ENCODE results near the gene WNT5B. TPM values are rescaled to one million over a fixed set of nuclear protein-coding genes. Genes with fewer than 3 reads are reported as not detected.

WNT5B gene
- total and polyA plus RNA-seq, 2 donors (not counting 3 experiments of a cell fraction or from before 2014, with no cell fraction given), result not detected

DNA sequence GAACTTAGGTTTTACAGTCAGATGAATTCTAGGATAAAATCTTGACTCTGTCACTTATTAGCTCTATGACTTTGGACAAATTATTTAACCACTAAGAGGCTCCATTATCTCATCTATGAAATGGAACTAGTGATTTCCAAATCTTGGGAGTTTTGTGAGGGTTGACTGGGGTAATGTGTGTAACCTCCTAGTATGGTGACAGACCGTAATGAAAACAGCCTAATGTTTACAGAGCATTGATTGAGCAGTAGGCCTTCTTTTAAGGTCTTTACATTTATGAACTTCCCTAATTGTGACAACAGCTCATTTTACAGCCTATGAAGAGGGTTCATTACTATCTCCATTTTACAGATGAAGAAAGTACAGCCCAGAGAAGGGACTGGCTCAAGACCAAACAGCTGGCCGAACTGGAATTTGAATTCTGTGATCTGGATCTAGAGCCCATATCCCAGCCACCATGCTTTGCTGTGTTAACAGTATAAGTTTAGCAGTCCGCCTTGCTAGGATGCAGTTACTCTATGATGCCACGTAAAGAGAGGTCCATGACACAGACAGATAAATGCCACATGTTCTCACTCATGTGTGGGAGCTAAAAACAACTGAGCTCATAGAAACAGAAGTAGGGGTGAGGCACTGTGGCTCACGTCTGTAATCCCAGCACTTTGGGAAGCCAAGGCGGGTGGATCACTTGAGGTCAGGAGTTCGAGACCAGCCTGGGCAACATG is 25.6 kb upstream of the WNT5B start:
- H3K79me2 ChIP-seq (ENCODE audit: control insufficient read depth, insufficient read depth, low read length), result no peaks in the 10 kb centered on the region
- DNase-seq (ENCODE audit: low read depth, low spot score) (no peak), FAIRE-seq (no peak)
- no peak overlapping the region for H3K9ac ChIP-seq (replicated peaks; ENCODE audit: extremely low read depth, insufficient read depth, low read length)
- no peaks in the 10 kb centered on the region for H3K36me3 ChIP-seq (ENCODE audit: control insufficient read depth in 2 of 2, extremely low read depth in 1 of 2, insufficient read depth in 2 of 2, low read length in 2 of 2)
- CTCF ChIA-PET, result interaction anchor here (2.0 to 2.2 kb wide), 2 partner anchors 21 to 485 kb away, joined by 6 to 13 read pairs; no protein-coding TSS in a partner anchor
- H3K9me3 ChIP-seq (replicated peaks; ENCODE audit: control insufficient read depth, insufficient read depth, low read length), result no peaks in the 10 kb centered on the region
- POLR2A ChIA-PET, result no interaction called here
- no peak overlapping the region for H3K4me2 ChIP-seq (ENCODE audit: insufficient read depth, low read length)
- H3K27me3 ChIP-seq (ENCODE audit: control insufficient read depth in 2 of 2, insufficient read depth in 2 of 2, low read length in 2 of 2), result no peaks in the 10 kb centered on the region
- intact Hi-C loops (cut with micrococcal nuclease), result no loop called here
- no TSS peak for BruUV-seq (replicated peaks)
- no peaks in the 10 kb centered on the region for H3K9me1 ChIP-seq (replicated peaks; ENCODE audit: control insufficient read depth, extremely low read depth, insufficient read depth, low read length)
- dilution Hi-C loops (cut with MboI; ENCODE audit: extremely low pct_ligation_motif_present, low sequenced_read_pairs), result no loop called here
- no peak overlapping the region for H3K4me3 ChIP-seq (replicated peaks in 1 of 3; ENCODE audit: insufficient read depth in 1 of 3, low read depth in 1 of 3, low read length in 3 of 3)
- no peak for TF ChIP-seq MYC (IDR thresholded peaks at IDR 0.05; ENCODE audit: low read depth, low read length)
- no peak for TF ChIP-seq EZH2 (IDR thresholded peaks at IDR 0.05; ENCODE audit: borderline replicate concordance, low read depth, low read length, severe bottlenecking)
- no peak for TF ChIP-seq GATA2 (IDR thresholded peaks at IDR 0.05; ENCODE audit: insufficient read depth, insufficient read length, low read depth, low read length)
- no peak for TF ChIP-seq JUN (IDR thresholded peaks at IDR 0.05; ENCODE audit: borderline replicate concordance, insufficient read depth, insufficient read length, low read depth)
- TF ChIP-seq, protein P1, sequence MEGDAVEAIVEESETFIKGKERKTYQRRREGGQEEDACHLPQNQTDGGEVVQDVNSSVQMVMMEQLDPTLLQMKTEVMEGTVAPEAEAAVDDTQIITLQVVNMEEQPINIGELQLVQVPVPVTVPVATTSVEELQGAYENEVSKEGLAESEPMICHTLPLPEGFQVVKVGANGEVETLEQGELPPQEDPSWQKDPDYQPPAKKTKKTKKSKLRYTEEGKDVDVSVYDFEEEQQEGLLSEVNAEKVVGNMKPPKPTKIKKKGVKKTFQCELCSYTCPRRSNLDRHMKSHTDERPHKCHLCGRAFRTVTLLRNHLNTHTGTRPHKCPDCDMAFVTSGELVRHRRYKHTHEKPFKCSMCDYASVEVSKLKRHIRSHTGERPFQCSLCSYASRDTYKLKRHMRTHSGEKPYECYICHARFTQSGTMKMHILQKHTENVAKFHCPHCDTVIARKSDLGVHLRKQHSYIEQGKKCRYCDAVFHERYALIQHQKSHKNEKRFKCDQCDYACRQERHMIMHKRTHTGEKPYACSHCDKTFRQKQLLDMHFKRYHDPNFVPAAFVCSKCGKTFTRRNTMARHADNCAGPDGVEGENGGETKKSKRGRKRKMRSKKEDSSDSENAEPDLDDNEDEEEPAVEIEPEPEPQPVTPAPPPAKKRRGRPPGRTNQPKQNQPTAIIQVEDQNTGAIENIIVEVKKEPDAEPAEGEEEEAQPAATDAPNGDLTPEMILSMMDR (IDR thresholded peaks at IDR 0.05; ENCODE audit: extremely low read depth in 1 of 2, insufficient read depth in 1 of 2, low read depth in 1 of 2, low read length in 2 of 2), result no peak
- no peak for TF ChIP-seq POLR2A (IDR thresholded peaks at IDR 0.05; ENCODE audit: low read depth, low read length)
- no peak for TF ChIP-seq FOS (IDR thresholded peaks at IDR 0.05; ENCODE audit: borderline replicate concordance, insufficient read depth, low read length)
- no peak for TF ChIP-seq POLR2AphosphoS5 (IDR thresholded peaks at IDR 0.05; ENCODE audit: insufficient read depth, low read depth, low read length)
- TF ChIP-seq, protein P2, sequence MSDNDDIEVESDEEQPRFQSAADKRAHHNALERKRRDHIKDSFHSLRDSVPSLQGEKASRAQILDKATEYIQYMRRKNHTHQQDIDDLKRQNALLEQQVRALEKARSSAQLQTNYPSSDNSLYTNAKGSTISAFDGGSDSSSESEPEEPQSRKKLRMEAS (IDR thresholded peaks at IDR 0.05; ENCODE audit: insufficient read depth, insufficient read length), result no peak
- no peak overlapping the region for H2AFZ ChIP-seq (ENCODE audit: low read depth, low read length)
- no peaks in the 10 kb centered on the region for H4K20me1 ChIP-seq (replicated peaks; ENCODE audit: control insufficient read depth, extremely low read depth, insufficient read depth, low read length)
- H3K4me1 ChIP-seq (ENCODE audit: control insufficient read depth, extremely low read depth, insufficient read depth, low read length), result peaks cover 9% of the 10 kb centered on the region
- H3K27ac ChIP-seq (ENCODE audit: insufficient read depth, low read depth, low read length), result no peak overlapping the region
